Memory B cell (primary cell): ENCODE data around the gene FBXO30.

Experiments used
- ATAC-seq: fragments of 150-1000 bp; cut with Tn5 transposase; 2 replicates; pipeline ENCODE4 v1.10.0; 2021; ENCODE audit warnings: low read depth, mild to moderate bottlenecking, moderate library complexity
- DNase-seq, 2 donors: peaks; one replicate each; pipeline ENCODE4 v3.0.0; 2022; ENCODE audit warnings: low spot score in 2 of 2
- H3K27ac Mint-ChIP-seq: one replicate; pipeline ENCODE4 v1.8.0; 2022; ENCODE audit warnings: mild to moderate bottlenecking, moderate library complexity, mixed read lengths
- H3K27me3 Mint-ChIP-seq: one replicate; pipeline ENCODE4 v1.8.0; 2022; ENCODE audit warnings: mixed read lengths
- H3K36me3 Mint-ChIP-seq: one replicate; pipeline ENCODE4 v1.8.0; 2022; ENCODE audit warnings: mild to moderate bottlenecking, mixed read lengths
- H3K4me1 Mint-ChIP-seq: one replicate; pipeline ENCODE4 v1.8.0; 2022; ENCODE audit warnings: mixed read lengths
- H3K4me3 Mint-ChIP-seq: one replicate; pipeline ENCODE4 v1.8.0; 2022; ENCODE audit warnings: mild to moderate bottlenecking, moderate library complexity, mixed read lengths
- H3K9me3 Mint-ChIP-seq: one replicate; pipeline ENCODE4 v1.8.0; 2022; ENCODE audit warnings: mixed read lengths

FBXO30 gene

DNA sequence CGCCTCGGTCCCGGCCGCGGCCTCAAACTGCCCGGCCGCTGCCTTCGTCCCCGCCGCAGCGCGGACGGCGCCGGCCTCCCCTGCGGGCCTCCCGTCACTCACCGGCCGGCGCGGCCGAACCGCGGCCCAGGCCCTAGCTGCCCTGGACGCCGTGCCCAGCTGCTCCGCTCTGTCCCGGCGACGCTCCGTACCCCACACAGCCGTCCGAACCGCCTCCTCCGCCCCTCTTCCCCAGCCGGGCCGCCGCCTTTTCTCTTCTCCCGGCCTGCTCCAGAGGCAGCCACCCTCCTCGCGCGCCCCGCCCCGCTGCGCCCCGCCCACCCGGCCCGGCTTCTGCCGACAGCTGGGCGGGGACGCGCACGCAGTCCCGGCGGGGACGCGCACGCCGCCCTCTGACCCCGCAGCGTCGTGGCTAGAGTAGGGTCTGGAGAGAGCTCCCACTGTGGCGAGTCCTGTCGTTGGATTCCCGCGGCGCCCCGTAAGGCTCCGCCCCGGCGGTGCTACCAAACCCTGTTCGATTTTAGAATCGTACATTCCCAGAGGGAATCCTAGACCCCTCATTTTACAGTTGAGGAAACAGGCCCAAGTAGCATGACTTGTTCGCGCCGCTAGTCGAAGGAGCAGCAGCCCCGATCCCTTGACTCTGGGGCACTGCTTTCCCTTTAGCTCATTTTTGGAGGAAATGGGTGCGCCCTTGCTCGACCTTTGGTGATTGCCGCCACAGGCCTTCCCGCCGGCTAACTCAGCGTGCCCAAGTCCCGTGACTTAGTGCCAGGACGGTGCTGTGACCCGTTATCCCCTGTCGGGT, at the start of gene FBXO30:
Gene FBXO30, minus strand, starts transcription at position 295 of the 808 bp plus-strand sequence. CDS start 8,390 bp downstream, outside the sequence.
- Mint-ChIP-seq H3K27ac (peak within 1 kb of the TSS; percentile 93), H3K27me3 (no peaks in the 10 kb centered on the region), H3K9me3 (no peaks in the 10 kb centered on the region), H3K4me1 (peaks cover 26% of the 10 kb centered on the region), H3K36me3 (no peaks in the 10 kb centered on the region), H3K4me3 (peak within 1 kb of the TSS; percentile 94)
- ATAC-seq (peak; percentile 89), DNase-seq (peak; percentile 85 to 92)

DNA sequence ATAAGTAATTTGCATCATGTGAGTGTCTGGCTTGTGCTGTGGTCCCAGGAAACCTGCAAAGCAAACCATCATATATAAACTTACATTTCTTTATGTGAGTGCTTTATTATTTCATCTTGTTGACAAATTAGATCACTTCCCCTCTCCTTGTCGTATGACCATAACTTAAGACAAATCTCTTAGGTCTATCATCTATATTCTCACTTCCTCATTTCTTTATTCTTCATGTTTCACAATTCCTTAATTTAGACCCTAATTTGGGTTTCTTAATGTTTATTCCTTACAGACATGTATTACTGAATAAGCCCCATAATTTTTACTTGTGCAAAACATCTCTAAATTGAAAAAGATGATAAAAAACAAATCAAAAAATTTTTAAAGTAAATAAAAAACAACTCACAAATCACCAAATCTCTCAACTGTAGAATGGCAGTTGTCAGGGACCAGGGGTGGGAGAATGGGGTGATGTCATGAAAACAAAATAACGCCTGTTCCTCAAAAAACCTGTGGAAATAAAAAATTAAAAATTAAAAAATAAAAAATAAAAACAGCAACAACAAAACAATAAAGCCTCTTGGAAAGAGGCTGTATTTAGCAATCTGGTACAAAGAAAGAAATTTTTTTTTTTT, 49.5 kb upstream of the FBXO30 start:
- ATAC-seq (peak; percentile 75), DNase-seq (peak in 1 of 2 donors; percentile 11)
- peaks cover 42% of the 10 kb centered on the region for H3K4me1 Mint-ChIP-seq
- peaks cover 7% of the 10 kb centered on the region for H3K36me3 Mint-ChIP-seq
- H3K9me3 Mint-ChIP-seq = peaks cover 7% of the 10 kb centered on the region
- H3K27me3 Mint-ChIP-seq = no peaks in the 10 kb centered on the region
- peak overlapping the region; percentile 93 for H3K27ac Mint-ChIP-seq
- no peak overlapping the region for H3K4me3 Mint-ChIP-seq

GRCh38 chr6:145863366-145863765, 48.8 kb upstream of the FBXO30 start:
- H3K4me1 Mint-ChIP-seq = peaks cover 42% of the 10 kb centered on the region
- no peak for DNase-seq
- no peak for ATAC-seq

GRCh38 chr6:145860562-145860961, 46.0 kb upstream of the FBXO30 start:
- H3K27ac Mint-ChIP-seq = no peak overlapping the region
- H3K4me3 Mint-ChIP-seq = no peak overlapping the region
- DNase-seq (no peak), ATAC-seq (no peak)
- H3K4me1 Mint-ChIP-seq = peaks cover 17% of the 10 kb centered on the region
- H3K27me3 Mint-ChIP-seq = no peaks in the 10 kb centered on the region
- H3K36me3 Mint-ChIP-seq = peaks cover 9% of the 10 kb centered on the region
- H3K9me3 Mint-ChIP-seq = peaks cover 7% of the 10 kb centered on the region

More at GRCh38 chr6:145863366-145863765, 48.8 kb upstream of the FBXO30 start:
- H3K27ac Mint-ChIP-seq = peak overlapping the region; percentile 93
- peaks cover 8% of the 10 kb centered on the region for H3K36me3 Mint-ChIP-seq
- peak overlapping the region; percentile 43 for H3K4me3 Mint-ChIP-seq
- peaks cover 7% of the 10 kb centered on the region for H3K9me3 Mint-ChIP-seq
- H3K27me3 Mint-ChIP-seq = no peaks in the 10 kb centered on the region

GRCh38 chr6:145850671-145851070, 36.1 kb upstream of the FBXO30 start:
- ATAC-seq (no peak), DNase-seq (no peak)
- H3K36me3 Mint-ChIP-seq = peaks cover 11% of the 10 kb centered on the region
- H3K27ac Mint-ChIP-seq = no peak overlapping the region
- H3K9me3 Mint-ChIP-seq = no peaks in the 10 kb centered on the region
- no peak overlapping the region for H3K4me3 Mint-ChIP-seq
- no peaks in the 10 kb centered on the region for H3K4me1 Mint-ChIP-seq
- no peaks in the 10 kb centered on the region for H3K27me3 Mint-ChIP-seq

DNA sequence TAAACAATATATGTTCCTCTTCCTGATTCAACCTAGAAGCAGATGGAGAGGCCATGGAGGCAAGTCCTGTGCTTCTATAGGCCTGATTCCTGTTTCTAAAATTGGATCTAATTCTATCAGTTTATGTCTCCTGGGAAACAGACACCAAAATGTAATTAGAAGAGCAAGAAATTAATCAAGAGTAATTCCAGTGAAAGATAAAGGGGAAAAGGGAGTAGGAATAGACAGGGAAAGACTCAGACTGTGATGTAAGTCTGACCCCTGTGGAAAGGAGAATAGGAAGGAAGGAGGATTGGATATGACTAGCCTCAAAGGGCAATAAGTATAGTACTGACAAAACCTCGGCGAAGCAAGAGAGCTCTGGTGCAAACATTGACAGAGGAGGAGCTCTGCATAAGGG, 33.9 kb upstream of the FBXO30 start:
- ATAC-seq (no peak), DNase-seq (no peak)
- H3K4me3 Mint-ChIP-seq = no peak overlapping the region
- H3K27me3 Mint-ChIP-seq = no peaks in the 10 kb centered on the region
- H3K27ac Mint-ChIP-seq = no peak overlapping the region
- peaks cover 16% of the 10 kb centered on the region for H3K36me3 Mint-ChIP-seq
- H3K9me3 Mint-ChIP-seq = no peaks in the 10 kb centered on the region
- H3K4me1 Mint-ChIP-seq = no peaks in the 10 kb centered on the region

DNA sequence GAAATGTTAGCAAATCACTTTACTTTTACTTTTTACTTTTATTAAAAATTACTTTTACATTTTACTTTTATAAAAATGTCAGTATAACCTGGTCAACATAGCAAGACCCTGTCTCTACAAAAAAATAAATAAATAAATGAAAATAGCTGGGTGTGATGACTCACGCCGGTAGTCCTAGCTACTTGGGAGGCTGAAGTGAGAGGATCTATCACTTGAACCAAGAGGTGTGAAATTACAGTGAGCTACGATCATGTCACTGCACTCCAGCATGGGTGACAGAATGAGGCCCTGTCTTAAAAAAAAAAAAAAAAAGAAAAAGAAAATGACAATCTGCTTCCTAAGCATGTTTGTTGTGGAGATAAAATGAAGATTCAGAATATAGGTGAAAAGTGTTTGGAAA, 31.0 kb upstream of the FBXO30 start:
- ATAC-seq (no peak), DNase-seq (no peak)
- Mint-ChIP-seq H3K27me3 (no peaks in the 10 kb centered on the region), H3K9me3 (no peaks in the 10 kb centered on the region), H3K4me3 (no peak overlapping the region), H3K4me1 (no peaks in the 10 kb centered on the region), H3K36me3 (peaks cover 17% of the 10 kb centered on the region), H3K27ac (no peak overlapping the region)

DNA sequence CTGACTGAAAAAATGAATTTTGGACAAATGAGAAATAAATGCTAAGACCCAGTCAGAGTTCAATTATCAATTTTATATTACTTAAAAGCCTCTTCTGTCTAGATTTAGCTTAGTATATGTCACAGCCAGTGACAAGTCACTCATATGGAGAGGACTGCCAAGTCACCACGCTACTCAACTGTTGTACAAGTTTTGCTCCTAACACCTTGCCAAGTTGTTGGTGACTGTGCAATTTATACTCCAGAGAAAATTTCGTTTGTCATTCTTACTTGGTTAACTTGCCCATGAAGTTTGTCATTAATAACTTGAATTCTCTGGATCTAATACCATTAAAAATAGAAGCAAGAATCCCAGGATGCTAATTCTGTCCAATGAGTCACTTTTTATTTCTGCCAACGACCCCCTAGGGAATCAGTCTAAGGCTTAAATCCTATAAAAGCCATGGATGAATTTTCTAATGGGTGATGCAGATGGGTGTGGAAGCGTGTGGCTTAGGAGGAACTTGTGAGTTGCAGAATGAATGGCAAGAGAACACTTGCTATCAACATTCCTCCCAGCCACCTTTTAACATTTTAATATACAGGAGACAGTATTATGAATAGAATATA, 30.4 kb upstream of the FBXO30 start:
- no peak overlapping the region for H3K4me3 Mint-ChIP-seq
- no peaks in the 10 kb centered on the region for H3K9me3 Mint-ChIP-seq
- peaks cover 15% of the 10 kb centered on the region for H3K36me3 Mint-ChIP-seq
- ATAC-seq (no peak), DNase-seq (no peak)
- no peaks in the 10 kb centered on the region for H3K4me1 Mint-ChIP-seq
- no peak overlapping the region for H3K27ac Mint-ChIP-seq
- no peaks in the 10 kb centered on the region for H3K27me3 Mint-ChIP-seq

- H3K36me3 Mint-ChIP-seq = peaks cover 11% of the 10 kb centered on the region
- no peak overlapping the region for H3K4me3 Mint-ChIP-seq
- H3K4me1 Mint-ChIP-seq = no peaks in the 10 kb centered on the region
- H3K9me3 Mint-ChIP-seq = no peaks in the 10 kb centered on the region
- no peak overlapping the region for H3K27ac Mint-ChIP-seq
- H3K27me3 Mint-ChIP-seq = no peaks in the 10 kb centered on the region
- no peak for ATAC-seq
- DNase-seq = no peak
Observed at GRCh38 chr6:145842693-145843546, 28.3 kb upstream of the FBXO30 start.

- Mint-ChIP-seq H3K9me3 (no peaks in the 10 kb centered on the region), H3K36me3 (peaks cover 9% of the 10 kb centered on the region), H3K27me3 (no peaks in the 10 kb centered on the region), H3K4me3 (no peak overlapping the region), H3K27ac (no peak overlapping the region), H3K4me1 (no peaks in the 10 kb centered on the region)
- ATAC-seq = no peak
- no peak for DNase-seq
Observed at GRCh38 chr6:145841668-145842067, 27.1 kb upstream of the FBXO30 start.

GRCh38 chr6:145839653-145840052, 25.1 kb upstream of the FBXO30 start:
- no peak overlapping the region for H3K4me3 Mint-ChIP-seq
- H3K9me3 Mint-ChIP-seq = no peaks in the 10 kb centered on the region
- ATAC-seq = no peak
- peaks cover 6% of the 10 kb centered on the region for H3K36me3 Mint-ChIP-seq
- H3K4me1 Mint-ChIP-seq = no peaks in the 10 kb centered on the region
- DNase-seq = no peak
- H3K27me3 Mint-ChIP-seq = no peaks in the 10 kb centered on the region
- no peak overlapping the region for H3K27ac Mint-ChIP-seq

GRCh38 chr6:145838305-145838704, 23.7 kb upstream of the FBXO30 start:
- no peak for ATAC-seq
- H3K36me3 Mint-ChIP-seq = peaks cover 2% of the 10 kb centered on the region
- H3K27me3 Mint-ChIP-seq = no peaks in the 10 kb centered on the region
- no peaks in the 10 kb centered on the region for H3K9me3 Mint-ChIP-seq
- no peak overlapping the region for H3K4me3 Mint-ChIP-seq
- no peaks in the 10 kb centered on the region for H3K4me1 Mint-ChIP-seq
- no peak for DNase-seq
- no peak overlapping the region for H3K27ac Mint-ChIP-seq

- Mint-ChIP-seq H3K27me3 (no peaks in the 10 kb centered on the region), H3K4me3 (no peak overlapping the region), H3K9me3 (no peaks in the 10 kb centered on the region), H3K27ac (no peak overlapping the region), H3K36me3 (no peaks in the 10 kb centered on the region), H3K4me1 (no peaks in the 10 kb centered on the region)
- ATAC-seq (no peak), DNase-seq (no peak)
Observed at GRCh38 chr6:145836772-145837171, 22.2 kb upstream of the FBXO30 start.

DNA sequence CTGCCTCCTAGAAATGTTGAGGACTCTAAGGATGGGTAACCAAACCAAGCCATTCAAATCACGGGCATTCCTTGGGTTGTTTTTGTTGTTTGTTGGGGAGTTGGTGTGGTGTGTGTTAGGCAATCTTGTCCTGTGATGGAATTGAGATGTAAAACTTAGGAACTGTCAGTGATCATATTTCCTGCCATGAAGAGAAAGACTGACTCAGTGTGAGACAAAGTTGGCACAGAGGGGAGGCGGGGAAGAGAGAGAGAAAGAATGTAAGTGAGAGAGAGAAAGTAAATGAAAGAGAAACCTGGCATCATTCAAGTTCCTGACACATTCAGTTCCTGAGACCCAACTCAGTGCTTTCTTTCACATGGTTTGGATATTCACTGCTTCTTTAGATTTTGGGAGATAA, 21.6 kb upstream of the FBXO30 start:
- no peaks in the 10 kb centered on the region for H3K9me3 Mint-ChIP-seq
- no peak overlapping the region for H3K27ac Mint-ChIP-seq
- DNase-seq (no peak), ATAC-seq (no peak)
- no peak overlapping the region for H3K4me3 Mint-ChIP-seq
- H3K4me1 Mint-ChIP-seq = no peaks in the 10 kb centered on the region
- no peaks in the 10 kb centered on the region for H3K27me3 Mint-ChIP-seq
- no peaks in the 10 kb centered on the region for H3K36me3 Mint-ChIP-seq
